Breast epithelium (tissue), 3 donors: Measurements from ENCODE around the gene HNRNPUL1.

Source experiments
- POLR2A ChIP-seq: fragments of 450-650 bp; IDR thresholded peaks from one replicate; pipeline ENCODE4 v1.6.1; 2016; ENCODE audit warnings: antibody characterized with exemption, mild to moderate bottlenecking, moderate library complexity
- POLR2AphosphoS5 ChIP-seq, 3 donors: sonication (generic); formaldehyde crosslinking; IDR thresholded peaks; one replicate each; pipeline ENCODE4 v1.6.1; 2017; ENCODE audit warnings: antibody characterized with exemption in 3 of 3
- TF ChIP-seq, protein P1 (sequence below), 3 donors: fragments of 450-650 bp; IDR thresholded peaks; one replicate each; pipeline ENCODE4 v1.5.1; 2016 to 2017; ENCODE audit warnings: antibody characterized with exemption in 3 of 3, mild to moderate bottlenecking in 3 of 3, moderate library complexity in 3 of 3

DNA sequence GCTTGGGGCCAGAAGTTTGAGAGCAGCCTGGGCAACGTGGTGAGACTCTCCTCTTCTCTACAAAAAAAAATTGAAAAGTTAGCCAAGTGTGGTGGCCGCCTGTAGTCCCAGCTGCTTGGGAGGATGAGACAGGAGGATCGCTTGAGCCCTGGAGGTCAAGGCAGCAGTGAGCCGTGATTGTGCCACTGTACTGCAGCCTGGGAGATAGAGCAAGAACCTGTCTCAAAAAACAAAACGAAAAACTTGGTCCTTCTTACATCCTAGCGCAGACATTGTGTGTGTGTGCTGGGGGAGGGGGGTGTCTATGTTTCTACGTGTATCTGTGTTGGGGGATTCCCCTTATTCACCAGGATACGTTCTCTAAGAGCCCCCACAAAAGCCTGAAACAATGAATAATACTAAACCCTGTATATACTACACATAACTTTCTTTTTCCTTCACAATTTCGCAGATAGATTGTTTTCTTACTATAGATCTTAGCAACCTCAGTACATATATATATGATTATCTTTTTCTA is 37.2 kb upstream of the HNRNPUL1 start:
- TF ChIP-seq, protein P1, sequence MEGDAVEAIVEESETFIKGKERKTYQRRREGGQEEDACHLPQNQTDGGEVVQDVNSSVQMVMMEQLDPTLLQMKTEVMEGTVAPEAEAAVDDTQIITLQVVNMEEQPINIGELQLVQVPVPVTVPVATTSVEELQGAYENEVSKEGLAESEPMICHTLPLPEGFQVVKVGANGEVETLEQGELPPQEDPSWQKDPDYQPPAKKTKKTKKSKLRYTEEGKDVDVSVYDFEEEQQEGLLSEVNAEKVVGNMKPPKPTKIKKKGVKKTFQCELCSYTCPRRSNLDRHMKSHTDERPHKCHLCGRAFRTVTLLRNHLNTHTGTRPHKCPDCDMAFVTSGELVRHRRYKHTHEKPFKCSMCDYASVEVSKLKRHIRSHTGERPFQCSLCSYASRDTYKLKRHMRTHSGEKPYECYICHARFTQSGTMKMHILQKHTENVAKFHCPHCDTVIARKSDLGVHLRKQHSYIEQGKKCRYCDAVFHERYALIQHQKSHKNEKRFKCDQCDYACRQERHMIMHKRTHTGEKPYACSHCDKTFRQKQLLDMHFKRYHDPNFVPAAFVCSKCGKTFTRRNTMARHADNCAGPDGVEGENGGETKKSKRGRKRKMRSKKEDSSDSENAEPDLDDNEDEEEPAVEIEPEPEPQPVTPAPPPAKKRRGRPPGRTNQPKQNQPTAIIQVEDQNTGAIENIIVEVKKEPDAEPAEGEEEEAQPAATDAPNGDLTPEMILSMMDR (IDR thresholded peaks at IDR 0.05): no peak
- TF ChIP-seq POLR2AphosphoS5 (IDR thresholded peaks at IDR 0.05) (no peak), POLR2A (no peak)
